PC-3 (cell line): ENCODE data around the gene MSL2.
"Not testable (repeated sequence)": the region's sequence is repeated elsewhere in the genome, so short reads cannot be mapped to it uniquely, and the experiment has no call there.

Source experiments
- CTCF ChIP-seq: fragments of 300-600 bp; sonication (generic); conservative IDR thresholded peaks from 2 replicates; pipeline ENCODE4 v1.5.1; 2017; ENCODE audit warnings: antibody characterized with exemption, low read depth, mild to moderate bottlenecking, low read length
- EZH2 ChIP-seq: fragments of 300-600 bp; sonication (generic); IDR thresholded peaks from one replicate; pipeline ENCODE4 v1.6.1; 2017; ENCODE audit warnings: antibody characterized with exemption, mild to moderate bottlenecking, low read length; ENCODE audit not compliant: unreplicated experiment
- EZH2phosphoT487 ChIP-seq: fragments of 300-600 bp; sonication (generic); IDR thresholded peaks from 2 replicates; pipeline ENCODE4 v1.6.1; 2018; ENCODE audit warnings: mild to moderate bottlenecking, antibody characterized with exemption, low read length, borderline replicate concordance

- not testable (repeated sequence) for TF ChIP-seq CTCF, EZH2, EZH2phosphoT487
These were observed 64.5 kb downstream of the MSL2 start for GRCh38 chr3:136131647-136132046.
